ENCODE data around the gene WFDC11.

The WFDC11 gene

DNA sequence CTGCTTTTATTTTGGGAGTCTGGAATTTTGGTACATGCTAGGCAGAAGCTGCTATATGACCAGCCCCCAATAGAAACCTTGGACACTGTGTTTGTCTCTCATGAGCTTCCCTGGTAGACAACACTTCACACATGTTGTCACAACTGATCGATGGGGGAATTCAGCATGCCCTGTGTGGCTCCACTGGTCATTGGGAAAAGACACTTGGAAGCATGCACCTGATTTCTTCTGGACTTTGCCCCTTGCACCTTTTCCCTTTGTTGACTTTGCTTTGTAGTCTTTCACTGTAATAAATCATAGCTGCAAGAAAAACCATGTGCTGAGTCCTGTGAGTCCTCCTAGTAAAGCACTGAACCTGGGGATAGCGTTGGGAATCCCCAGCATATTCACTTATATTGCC lies 48.4 kb downstream of the WFDC11 start:
- DNase-seq: no peak

DNA sequence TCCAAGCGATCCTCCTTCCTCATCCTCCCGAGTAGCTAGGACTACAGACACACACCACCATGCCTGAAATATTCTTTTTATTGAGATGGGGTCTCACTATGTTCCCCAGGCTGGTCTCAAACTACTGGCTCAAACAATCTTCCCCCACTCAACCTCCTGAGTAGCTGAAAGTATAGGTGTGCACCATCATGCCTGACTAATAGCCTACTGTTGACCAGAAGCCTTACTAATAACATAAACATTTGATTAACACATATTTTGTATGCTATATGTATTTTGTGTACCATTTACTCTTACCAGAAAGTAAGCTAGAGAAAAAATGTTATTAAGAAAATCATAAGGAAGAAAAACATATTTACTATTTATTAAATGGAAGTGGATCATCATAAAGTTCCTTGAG lies 52.4 kb downstream of the WFDC11 start:
- DNase-seq: no peak

GRCh38 chr20:45612314-45612713 lies 57.7 kb downstream of the WFDC11 start:
- no peak for DNase-seq

DNA sequence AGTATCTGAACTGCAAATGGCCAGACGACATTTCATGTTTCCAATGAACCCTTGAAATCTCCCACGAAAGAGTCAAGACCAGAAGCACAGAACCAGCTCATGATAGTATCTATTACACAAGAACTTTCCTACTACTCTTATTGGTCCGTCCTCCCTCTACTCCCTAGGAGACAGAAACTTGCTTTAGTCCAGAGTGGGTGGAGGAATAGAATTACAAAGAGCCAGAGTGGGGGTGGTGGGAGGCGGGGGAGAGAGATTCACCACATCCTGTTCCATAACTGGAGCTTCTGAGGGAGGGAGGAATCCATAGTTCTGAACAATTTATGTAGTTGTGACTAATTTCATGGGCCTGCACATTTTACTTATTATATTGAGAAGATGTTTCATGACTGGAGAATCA lies 59.0 kb downstream of the WFDC11 start:
- no peak for DNase-seq

DNA sequence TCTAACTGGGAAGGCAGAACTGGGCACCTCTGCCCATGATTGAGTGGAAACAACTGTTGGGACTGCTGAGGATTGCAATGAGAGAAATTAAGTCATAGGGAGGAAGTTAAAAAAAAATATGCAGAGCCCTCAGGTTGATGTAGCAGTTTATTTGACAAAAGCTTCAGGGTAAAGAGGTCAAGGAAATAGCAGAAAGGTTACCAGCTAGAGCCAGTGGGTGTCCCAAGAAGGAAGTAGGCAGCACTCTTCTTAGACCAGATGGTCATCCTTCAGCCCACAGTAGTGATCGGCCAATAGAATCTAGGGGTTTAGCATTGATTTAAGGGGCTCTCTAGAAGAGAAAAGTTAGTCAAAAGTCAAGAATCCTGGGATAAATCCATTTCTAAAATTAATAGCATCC lies 62.2 kb downstream of the WFDC11 start:
- DNase-seq: no peak

Measured in activated CD4-positive, CD25-positive, alpha-beta regulatory T cell treated with anti-CD3 and anti-CD28 coated beads, Interleukin-2, amount 50 U/mL, for 72 hours (primary cell).